Karpas-422 (cell line): ENCODE data around the gene PTTG1IP2. TPM values are rescaled to one million over a fixed set of nuclear protein-coding genes. Genes with fewer than 3 reads are reported as not detected.

Source experiments
- DNase-seq: peaks from one replicate; pipeline ENCODE4 v3.0.0-alpha.2; 2015
- H2AFZ ChIP-seq: fragments of 200-600 bp; sonication (generic); 2 replicates; pipeline ENCODE4 v1.6.1; 2014; ENCODE audit warnings: antibody characterized with exemption, low read length, mixed read lengths
- H3K27ac ChIP-seq: fragments of 200-600 bp; sonication (generic); 2 replicates; pipeline ENCODE4 v1.5.1; 2014; ENCODE audit warnings: mild to moderate bottlenecking, low read length, moderate library complexity
- H3K27me3 ChIP-seq: fragments of 200-600 bp; sonication (generic); 2 replicates; pipeline ENCODE4 v1.6.1; 2014; ENCODE audit warnings: low read length, mixed read lengths
- H3K36me3 ChIP-seq: fragments of 200-600 bp; sonication (generic); 2 replicates; pipeline ENCODE4 v1.6.1; 2014; ENCODE audit warnings: low read length, mixed read lengths; ENCODE audit not compliant: insufficient read depth
- H3K4me1 ChIP-seq: fragments of 200-600 bp; sonication (generic); 2 replicates; pipeline ENCODE4 v1.6.1; 2014; ENCODE audit warnings: mild to moderate bottlenecking, low read length, mixed read lengths
- H3K4me2 ChIP-seq: fragments of 200-600 bp; sonication (generic); 2 replicates; pipeline ENCODE4 v1.6.1; 2014; ENCODE audit warnings: low read length, low read depth, mild to moderate bottlenecking; ENCODE audit not compliant: poor library complexity, severe bottlenecking
- H3K4me3 ChIP-seq: fragments of 200-600 bp; sonication (generic); 2 replicates; pipeline ENCODE4 v1.5.1; 2014; ENCODE audit warnings: mild to moderate bottlenecking, antibody characterized with exemption, low read length, mixed read lengths
- H3K79me2 ChIP-seq: fragments of 200-600 bp; sonication (generic); 2 replicates; pipeline ENCODE4 v1.6.1; 2014; ENCODE audit warnings: mild to moderate bottlenecking, low read length, mixed read lengths
- H3K9ac ChIP-seq: fragments of 200-600 bp; sonication (generic); 2 replicates; pipeline ENCODE4 v1.6.0; 2014; ENCODE audit warnings: low read length
- H3K9me2 ChIP-seq: fragments of 200-600 bp; sonication (generic), shearing (Covaris generic); replicated peaks from 2 replicates; pipeline ENCODE4 v1.6.0; 2014; ENCODE audit warnings: mild to moderate bottlenecking, low read length, moderate library complexity; ENCODE audit not compliant: insufficient read depth
- H3K9me3 ChIP-seq: fragments of 300-700, 200-600 bp; sonication (generic); 2 replicates; pipeline ENCODE4 v1.6.1; 2014; ENCODE audit warnings: low read length, mixed read lengths
- H4K20me1 ChIP-seq: fragments of 200-600 bp; sonication (generic); 2 replicates; pipeline ENCODE4 v1.6.1; 2014; ENCODE audit warnings: mild to moderate bottlenecking, antibody characterized with exemption, low read length, low read depth; ENCODE audit not compliant: insufficient read depth
- total RNA-seq: library from RNA; depleted of rRNA; stranded (reverse); fragments of >200 nt; shearing (Covaris generic); gene quantifications from 2 replicates; pipeline ENCODE4 v1.2.3, GENCODE V29; 2014; ENCODE audit warnings: low replicate concordance

Gene PTTG1IP2
- total RNA-seq, 1 experiment from 2014 or later = not detected

- Histone ChIP-seq H3K27ac (no peak overlapping the region), H3K36me3 (no peaks in the 10 kb centered on the region), H3K79me2 (no peaks in the 10 kb centered on the region), H2AFZ (no peak overlapping the region), H3K9me3 (no peaks in the 10 kb centered on the region), H3K4me3 (no peak overlapping the region), H4K20me1 (no peaks in the 10 kb centered on the region), H3K4me2 (no peak overlapping the region), H3K9me2 (no peaks in the 10 kb centered on the region), H3K4me1 (no peaks in the 10 kb centered on the region), H3K27me3 (no peaks in the 10 kb centered on the region), H3K9ac (no peak overlapping the region)
- no peak for DNase-seq
These were observed 23.1 kb upstream of the PTTG1IP2 start for GRCh38 chr7:90446137-90446899.

- Histone ChIP-seq H3K79me2 (no peaks in the 10 kb centered on the region), H3K27ac (no peak overlapping the region), H3K36me3 (no peaks in the 10 kb centered on the region), H3K27me3 (no peaks in the 10 kb centered on the region), H2AFZ (no peak overlapping the region), H3K4me2 (no peak overlapping the region), H3K4me3 (no peak overlapping the region), H3K9ac (no peak overlapping the region), H3K4me1 (peaks cover 17% of the 10 kb centered on the region), H3K9me3 (no peaks in the 10 kb centered on the region), H4K20me1 (no peaks in the 10 kb centered on the region), H3K9me2 (no peaks in the 10 kb centered on the region)
- DNase-seq = no peak
These were observed 16.1 kb upstream of the PTTG1IP2 start for GRCh38 chr7:90453259-90453891.

GRCh38 chr7:90453931-90454330 lies 15.5 kb upstream of the PTTG1IP2 start:
- H3K4me1 ChIP-seq = peaks cover 17% of the 10 kb centered on the region
- no peaks in the 10 kb centered on the region for H3K27me3 ChIP-seq
- no peaks in the 10 kb centered on the region for H3K9me2 ChIP-seq
- no peak overlapping the region for H2AFZ ChIP-seq
- no peaks in the 10 kb centered on the region for H4K20me1 ChIP-seq
- no peaks in the 10 kb centered on the region for H3K79me2 ChIP-seq
- no peaks in the 10 kb centered on the region for H3K36me3 ChIP-seq
- no peaks in the 10 kb centered on the region for H3K9me3 ChIP-seq
- no peak overlapping the region for H3K4me2 ChIP-seq
- no peak overlapping the region for H3K4me3 ChIP-seq
- DNase-seq = no peak
- no peak overlapping the region for H3K9ac ChIP-seq
- no peak overlapping the region for H3K27ac ChIP-seq

- peak overlapping the region; percentile 26; the same call in 1 of the 2 replicates for H3K4me3 ChIP-seq
- H3K9me2 ChIP-seq = no peaks in the 10 kb centered on the region
- H3K9ac ChIP-seq = 0 out of 2 replicates have a peak overlapping the region, but pooled peaks have one; percentile 12
- H2AFZ ChIP-seq = peak overlapping the region; percentile 82; the same call in 1 of the 2 replicates
- no peaks in the 10 kb centered on the region for H3K9me3 ChIP-seq
- H3K27me3 ChIP-seq = no peaks in the 10 kb centered on the region
- H3K4me2 ChIP-seq = peak overlapping the region; percentile 55
- no peaks in the 10 kb centered on the region for H3K36me3 ChIP-seq
- peaks cover 17% of the 10 kb centered on the region for H3K4me1 ChIP-seq
- no peaks in the 10 kb centered on the region for H3K79me2 ChIP-seq
- DNase-seq = peak; percentile 83
- no peaks in the 10 kb centered on the region for H4K20me1 ChIP-seq
- H3K27ac ChIP-seq = no peak overlapping the region
These were observed 14.0 kb upstream of the PTTG1IP2 start for GRCh38 chr7:90455163-90456030.

- H3K9me2 ChIP-seq = no peaks in the 10 kb centered on the region
- H3K27ac ChIP-seq = no peak overlapping the region
- H3K4me3 ChIP-seq = no peak overlapping the region
- H3K9ac ChIP-seq = no peak overlapping the region
- H2AFZ ChIP-seq = no peak overlapping the region
- no peaks in the 10 kb centered on the region for H3K27me3 ChIP-seq
- H3K4me2 ChIP-seq = no peak overlapping the region
- no peaks in the 10 kb centered on the region for H3K36me3 ChIP-seq
- H4K20me1 ChIP-seq = no peaks in the 10 kb centered on the region
- peaks cover 17% of the 10 kb centered on the region for H3K4me1 ChIP-seq
- no peak for DNase-seq
- no peaks in the 10 kb centered on the region for H3K9me3 ChIP-seq
- no peaks in the 10 kb centered on the region for H3K79me2 ChIP-seq
These were observed 11.3 kb upstream of the PTTG1IP2 start for GRCh38 chr7:90458104-90458503.

GRCh38 chr7:90459888-90460287 lies 9.6 kb upstream of the PTTG1IP2 start:
- Histone ChIP-seq H3K4me1 (peaks cover 15% of the 10 kb centered on the region), H3K9me2 (no peaks in the 10 kb centered on the region), H4K20me1 (no peaks in the 10 kb centered on the region), H2AFZ (no peak overlapping the region), H3K27me3 (no peaks in the 10 kb centered on the region), H3K79me2 (no peaks in the 10 kb centered on the region), H3K4me3 (no peak overlapping the region), H3K4me2 (no peak overlapping the region), H3K9ac (no peak overlapping the region), H3K9me3 (peaks cover 3% of the 10 kb centered on the region; the same call in 1 of the 2 replicates), H3K27ac (no peak overlapping the region), H3K36me3 (no peaks in the 10 kb centered on the region)
- no peak for DNase-seq

GRCh38 chr7:90461219-90461618 lies 8.2 kb upstream of the PTTG1IP2 start:
- H3K9ac ChIP-seq = no peak overlapping the region
- DNase-seq = no peak
- H3K79me2 ChIP-seq = no peaks in the 10 kb centered on the region
- H3K4me1 ChIP-seq = peaks cover 2% of the 10 kb centered on the region; the same call in 1 of the 2 replicates
- H2AFZ ChIP-seq = peak overlapping the region; percentile 84; the same call in 1 of the 2 replicates
- no peaks in the 10 kb centered on the region for H3K27me3 ChIP-seq
- no peaks in the 10 kb centered on the region for H3K36me3 ChIP-seq
- no peaks in the 10 kb centered on the region for H3K9me2 ChIP-seq
- H4K20me1 ChIP-seq = no peaks in the 10 kb centered on the region
- peaks cover 3% of the 10 kb centered on the region; the same call in 1 of the 2 replicates for H3K9me3 ChIP-seq
- H3K4me3 ChIP-seq = no peak overlapping the region
- no peak overlapping the region for H3K4me2 ChIP-seq
- no peak overlapping the region for H3K27ac ChIP-seq
